ENCODE results near the gene CXCL16. TPM values are rescaled to one million over a fixed set of nuclear protein-coding genes. Genes with fewer than 3 reads are reported as not detected.
A peak's percentile ranks its signal among the peaks of the same experiment; 100 is the strongest.

The CXCL16 gene
- total and polyA plus RNA-seq, 12 donors, result 2.4 to 50.1 (median 36.2) TPM

GRCh38 chr17:4766201-4766600, 26.5 kb upstream of the CXCL16 start:
- TF ChIP-seq CTCF (IDR thresholded peaks at IDR 0.05) (no peak), POLR2A (IDR thresholded peaks at IDR 0.05) (no peak)

GRCh38 chr17:4764595-4764994, 24.9 kb upstream of the CXCL16 start:
- Histone ChIP-seq H3K9me3 (replicated peaks in 1 of 3) (no peaks in the 10 kb centered on the region), H3K27ac (peak overlapping the region in 2 of 5 donors; percentile 52 to 80), H3K36me3 (replicated peaks in 1 of 2) (no peaks in the 10 kb centered on the region), H3K27me3 (no peaks in the 10 kb centered on the region), H3K4me1 (replicated peaks in 1 of 2) (no peaks in the 10 kb centered on the region), H3K4me3 (no peak overlapping the region)
- intact Hi-C loops (cut with DNase I), result no loop called here
- WGBS, 4 donors, result 44 to 76% (median 61%) methylated on average over 3 of the region's 3 CpGs
- DNase-seq, result no peak
- TF ChIP-seq POLR2A (IDR thresholded peaks at IDR 0.05), result no peak
- TF ChIP-seq CTCF (IDR thresholded peaks at IDR 0.05), result peak in 1 of 6 experiments; percentile 20

More at GRCh38 chr17:4766201-4766600, 26.5 kb upstream of the CXCL16 start:
- H3K36me3 ChIP-seq (replicated peaks in 1 of 2), result no peaks in the 10 kb centered on the region
- no peaks in the 10 kb centered on the region for H3K9me3 ChIP-seq (replicated peaks in 1 of 3)
- peak in 1 of 7 donors; percentile 51 for DNase-seq
- H3K27ac ChIP-seq, result peak overlapping the region in 4 of 5 donors; percentile 55 to 80 (median 66)
- 65 to 77% (median 71%) methylated on average over 3 of the region's 3 CpGs for WGBS, 4 donors
- no peak overlapping the region for H3K4me3 ChIP-seq
- no peaks in the 10 kb centered on the region for H3K27me3 ChIP-seq
- H3K4me1 ChIP-seq (replicated peaks in 1 of 2), result no peaks in the 10 kb centered on the region
- intact Hi-C loops (cut with DNase I), result no loop called here

GRCh38 chr17:4759776-4760236, 20.1 kb upstream of the CXCL16 start:
- TF ChIP-seq CTCF (IDR thresholded peaks at IDR 0.05) (no peak), POLR2A (IDR thresholded peaks at IDR 0.05) (no peak)
- Histone ChIP-seq H3K4me3 (no peak overlapping the region), H3K27ac (no peak overlapping the region), H3K27me3 (no peaks in the 10 kb centered on the region), H3K4me1 (replicated peaks in 1 of 2) (no peaks in the 10 kb centered on the region), H3K36me3 (replicated peaks in 1 of 2) (no peaks in the 10 kb centered on the region), H3K9me3 (replicated peaks in 1 of 3) (no peaks in the 10 kb centered on the region)
- peak in 1 of 7 donors; percentile 17 for DNase-seq
- intact Hi-C loops (cut with DNase I), result no loop called here
- 53 to 76% (median 62%) methylated on average over 10 of the region's 10 CpGs for WGBS, 4 donors

GRCh38 chr17:4753392-4753791, 13.7 kb upstream of the CXCL16 start:
- H3K36me3 ChIP-seq (replicated peaks in 1 of 2), result no peaks in the 10 kb centered on the region
- H3K27ac ChIP-seq, result no peak overlapping the region
- H3K9me3 ChIP-seq (replicated peaks in 1 of 3), result no peaks in the 10 kb centered on the region
- TF ChIP-seq CTCF (IDR thresholded peaks at IDR 0.05), result no peak
- TF ChIP-seq POLR2A (IDR thresholded peaks at IDR 0.05), result no peak
- DNase-seq, result no peak
- no peak overlapping the region for H3K4me3 ChIP-seq
- WGBS, 4 donors, result 73 to 88% (median 83%) methylated on average over 1 of the region's 1 CpG
- H3K27me3 ChIP-seq, result no peaks in the 10 kb centered on the region
- intact Hi-C loops (cut with DNase I), result no loop called here
- no peaks in the 10 kb centered on the region for H3K4me1 ChIP-seq (replicated peaks in 1 of 2)
